GM12874 (cell line): Measurements from ENCODE around the gene SLC20A1.

Source experiments
- TF ChIP-seq, protein P1 (sequence below): IDR thresholded peaks from 2 replicates; pipeline ENCODE4 v1.5.1; 2011; ENCODE audit warnings: low read depth, mild to moderate bottlenecking, control low read depth, low read length, moderate library complexity; ENCODE audit not compliant: insufficient read depth

Gene SLC20A1

GRCh38 chr2:112640800-112641675 is 4.7 kb upstream of the SLC20A1 start:
- TF ChIP-seq, protein P1, sequence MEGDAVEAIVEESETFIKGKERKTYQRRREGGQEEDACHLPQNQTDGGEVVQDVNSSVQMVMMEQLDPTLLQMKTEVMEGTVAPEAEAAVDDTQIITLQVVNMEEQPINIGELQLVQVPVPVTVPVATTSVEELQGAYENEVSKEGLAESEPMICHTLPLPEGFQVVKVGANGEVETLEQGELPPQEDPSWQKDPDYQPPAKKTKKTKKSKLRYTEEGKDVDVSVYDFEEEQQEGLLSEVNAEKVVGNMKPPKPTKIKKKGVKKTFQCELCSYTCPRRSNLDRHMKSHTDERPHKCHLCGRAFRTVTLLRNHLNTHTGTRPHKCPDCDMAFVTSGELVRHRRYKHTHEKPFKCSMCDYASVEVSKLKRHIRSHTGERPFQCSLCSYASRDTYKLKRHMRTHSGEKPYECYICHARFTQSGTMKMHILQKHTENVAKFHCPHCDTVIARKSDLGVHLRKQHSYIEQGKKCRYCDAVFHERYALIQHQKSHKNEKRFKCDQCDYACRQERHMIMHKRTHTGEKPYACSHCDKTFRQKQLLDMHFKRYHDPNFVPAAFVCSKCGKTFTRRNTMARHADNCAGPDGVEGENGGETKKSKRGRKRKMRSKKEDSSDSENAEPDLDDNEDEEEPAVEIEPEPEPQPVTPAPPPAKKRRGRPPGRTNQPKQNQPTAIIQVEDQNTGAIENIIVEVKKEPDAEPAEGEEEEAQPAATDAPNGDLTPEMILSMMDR = no peak

DNA sequence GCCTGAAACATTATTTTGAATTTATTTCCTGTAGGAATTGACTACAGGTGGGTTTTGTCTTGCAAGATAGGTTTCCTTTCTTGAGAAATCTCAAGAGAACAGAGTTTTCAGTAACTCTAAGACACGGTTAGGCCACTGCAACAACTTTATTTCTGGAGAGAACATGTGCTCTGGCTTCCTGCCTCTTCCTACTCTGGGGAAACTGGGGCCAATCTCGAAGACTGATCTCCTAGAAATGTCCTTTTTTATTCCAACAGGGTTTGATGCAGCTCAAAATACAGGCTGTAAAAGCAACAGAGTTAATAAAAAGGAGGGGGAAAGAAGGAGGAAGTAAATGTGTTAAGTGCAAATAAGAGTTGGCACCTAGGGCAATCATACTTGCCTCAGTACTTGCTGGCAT is 4.0 kb upstream of the SLC20A1 start:
- TF ChIP-seq, protein P1 = no peak

- TF ChIP-seq, protein P1 = no peak
Observed at GRCh38 chr2:112642561-112642960, 3.2 kb upstream of the SLC20A1 start.

GRCh38 chr2:112642966-112643365 is 2.8 kb upstream of the SLC20A1 start:
- TF ChIP-seq, protein P1 = no peak

DNA sequence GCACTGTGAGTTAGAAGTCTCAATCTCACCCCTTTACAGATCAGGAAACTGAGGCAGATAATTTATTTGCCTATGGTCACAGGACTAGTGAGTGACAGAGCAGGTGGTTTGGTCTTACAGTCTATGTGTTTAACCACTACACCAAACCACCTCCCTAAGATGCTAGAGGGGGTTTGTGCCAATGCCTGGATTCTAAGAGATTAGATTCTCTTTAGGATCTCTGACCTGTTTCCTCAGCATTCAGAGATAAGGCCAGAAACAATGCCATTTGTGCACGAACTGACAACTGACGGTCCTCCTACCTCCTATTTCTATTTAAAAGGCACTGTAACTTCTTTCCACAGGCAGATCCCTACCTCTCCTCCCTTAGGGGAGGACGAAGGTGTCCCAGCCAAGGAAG is 2.3 kb upstream of the SLC20A1 start:
- TF ChIP-seq, protein P1 = no peak

- TF ChIP-seq, protein P1 = no peak
Observed at GRCh38 chr2:112644155-112644932, 1.4 kb upstream of the SLC20A1 start.

- TF ChIP-seq, protein P1 = no peak
Observed at GRCh38 chr2:112644933-112645309, 818 bp upstream of the SLC20A1 start.
